ENCODE measurements around the gene PDE4DIP. TPM values are rescaled to one million over a fixed set of nuclear protein-coding genes. Genes with fewer than 3 reads are reported as not detected.
"Not testable (repeated sequence)": the region's sequence is repeated elsewhere in the genome, so short reads cannot be mapped to it uniquely, and the experiment has no call there.

Gene PDE4DIP
- total and polyA plus RNA-seq, 5 donors = 857 to 2,379 (median 1,540) TPM

DNA sequence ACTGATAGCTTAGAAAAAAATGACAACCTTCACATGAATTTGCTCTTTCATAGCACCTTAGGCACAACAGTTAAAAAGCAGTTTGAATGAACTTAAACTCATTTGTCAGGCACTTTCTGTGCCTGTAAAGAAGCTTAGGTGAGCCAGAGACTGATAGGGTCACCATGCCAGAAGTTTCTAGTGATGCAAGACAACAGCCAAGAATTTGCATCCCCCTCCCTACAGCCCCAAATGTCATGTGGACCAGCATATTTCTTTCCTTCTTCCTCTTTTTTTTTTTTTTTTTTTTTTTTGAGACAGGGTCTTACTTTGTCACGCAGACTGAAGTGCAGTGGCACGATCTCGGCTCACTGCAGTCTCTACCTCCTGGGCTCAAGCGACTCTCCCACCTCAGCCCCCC lies 169.3 kb downstream of the PDE4DIP start:
- WGBS = 77% methylated on average over 4 of the region's 4 CpGs
- ATAC-seq; H3K4me1 ChIP-seq (ENCODE audit: control insufficient read depth, insufficient read depth, low read length); H3K27ac ChIP-seq (ENCODE audit: low read length); DNase-seq; H3K27me3 ChIP-seq (ENCODE audit: control insufficient read depth, insufficient read depth); H3K9me3 ChIP-seq (ENCODE audit: control insufficient read depth, low read length); intact Hi-C loops (cut with DNase I); H3K4me3 ChIP-seq (ENCODE audit: low read length): not testable (repeated sequence)

DNA sequence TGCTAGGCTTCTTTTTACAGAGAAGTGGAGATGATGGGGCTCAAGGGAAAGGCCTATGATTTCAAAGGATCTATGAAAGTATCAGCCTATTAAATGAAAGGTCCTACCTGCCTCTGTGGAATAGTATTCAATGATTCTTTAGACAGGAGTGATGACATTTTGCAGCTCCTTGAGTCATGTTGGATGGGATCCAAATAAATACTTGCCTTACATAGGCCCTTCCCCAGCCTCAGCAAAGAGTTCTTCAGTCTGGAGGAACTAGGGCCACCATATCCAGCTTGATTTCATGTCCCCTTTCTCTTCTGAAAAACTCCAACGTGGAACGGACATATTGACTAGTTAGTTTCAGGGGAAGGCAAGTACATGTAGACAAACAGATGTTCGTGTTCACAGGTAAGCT lies 171.3 kb downstream of the PDE4DIP start:
- DNase-seq; intact Hi-C loops (cut with DNase I); ATAC-seq; H3K27me3 ChIP-seq (ENCODE audit: control insufficient read depth, insufficient read depth); H3K27ac ChIP-seq (ENCODE audit: low read length); H3K9me3 ChIP-seq (ENCODE audit: control insufficient read depth, low read length); H3K4me3 ChIP-seq (ENCODE audit: low read length); H3K4me1 ChIP-seq (ENCODE audit: control insufficient read depth, insufficient read depth, low read length): not testable (repeated sequence)
- WGBS = 85% methylated on average over 3 of the region's 3 CpGs

DNA sequence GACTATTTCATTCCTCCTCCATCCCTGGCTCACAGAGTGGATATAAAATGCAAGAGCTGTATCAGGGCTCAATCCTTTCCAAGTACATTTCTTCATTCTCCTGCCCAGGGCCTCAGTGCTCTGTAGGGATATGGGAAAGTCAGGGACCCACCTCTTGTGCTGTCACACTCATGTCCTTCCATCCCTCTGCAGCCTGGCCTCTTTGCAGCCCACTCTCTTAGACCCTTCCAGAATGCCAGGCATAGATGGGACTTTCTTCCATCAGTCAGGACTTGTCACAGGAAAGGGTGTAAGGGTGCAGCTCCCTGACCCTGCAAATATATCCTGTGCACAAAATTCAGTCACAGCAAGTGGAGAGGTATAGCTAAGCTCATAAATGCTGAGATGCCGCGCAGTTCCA lies 172.4 kb downstream of the PDE4DIP start:
- DNase-seq; H3K27ac ChIP-seq (ENCODE audit: low read length); H3K4me1 ChIP-seq (ENCODE audit: control insufficient read depth, insufficient read depth, low read length); H3K27me3 ChIP-seq (ENCODE audit: control insufficient read depth, insufficient read depth); H3K4me3 ChIP-seq (ENCODE audit: low read length); intact Hi-C loops (cut with DNase I); H3K9me3 ChIP-seq (ENCODE audit: control insufficient read depth, low read length): not testable (repeated sequence)
- 98% methylated on average over 2 of the region's 2 CpGs for WGBS
- ATAC-seq = peak in 1 of 2 donors; percentile 34

DNA sequence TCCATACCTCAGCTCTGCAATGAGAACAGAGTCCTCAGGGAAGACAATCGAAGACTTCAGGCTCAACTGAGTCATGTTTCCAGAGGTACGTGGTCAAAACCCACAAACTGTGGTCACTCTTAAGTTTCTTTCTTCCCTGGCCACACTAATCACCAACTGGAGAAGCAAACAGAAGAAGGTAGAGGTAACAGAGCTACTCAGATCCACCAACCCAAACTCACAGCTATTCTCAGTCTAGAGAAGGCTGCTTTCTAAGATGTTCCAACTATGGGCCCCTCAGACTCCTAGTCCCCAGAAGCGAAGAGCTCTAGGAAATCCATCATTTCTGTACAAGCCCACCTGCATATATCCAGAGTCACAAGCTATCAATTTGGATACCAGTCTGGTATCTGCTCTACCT lies 174.3 kb downstream of the PDE4DIP start:
- not testable (repeated sequence) for H3K27me3 ChIP-seq (ENCODE audit: control insufficient read depth, insufficient read depth)

DNA sequence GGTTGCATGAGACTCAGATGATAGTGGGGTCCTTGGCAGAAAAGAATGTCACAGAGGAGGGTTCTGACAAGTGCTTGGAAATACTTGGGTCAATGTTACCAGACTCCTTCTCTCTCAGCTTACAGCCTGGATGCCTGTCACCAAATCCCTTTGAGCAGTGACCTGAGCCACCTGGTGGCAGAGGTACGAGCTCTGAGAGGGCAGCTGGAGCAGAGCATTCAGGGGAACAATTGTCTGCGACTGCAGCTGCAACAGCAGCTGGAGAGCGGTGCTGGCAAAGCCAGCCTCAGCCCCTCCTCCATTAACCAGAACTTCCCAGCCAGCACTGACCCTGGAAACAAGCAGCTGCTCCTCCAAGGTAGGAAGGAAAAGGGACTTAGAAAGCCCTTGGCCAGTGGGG lies 180.1 kb downstream of the PDE4DIP start:
- intact Hi-C loops (cut with DNase I) = not testable (repeated sequence)

More for the DNA sequence above, 174.3 kb downstream of the PDE4DIP start:
- ATAC-seq; H3K9me3 ChIP-seq (ENCODE audit: control insufficient read depth, low read length); H3K27ac ChIP-seq (ENCODE audit: low read length); H3K4me1 ChIP-seq (ENCODE audit: control insufficient read depth, insufficient read depth, low read length); H3K4me3 ChIP-seq (ENCODE audit: low read length); DNase-seq; intact Hi-C loops (cut with DNase I): not testable (repeated sequence)
- 80% methylated on average over 2 of the region's 3 CpGs for WGBS

DNA sequence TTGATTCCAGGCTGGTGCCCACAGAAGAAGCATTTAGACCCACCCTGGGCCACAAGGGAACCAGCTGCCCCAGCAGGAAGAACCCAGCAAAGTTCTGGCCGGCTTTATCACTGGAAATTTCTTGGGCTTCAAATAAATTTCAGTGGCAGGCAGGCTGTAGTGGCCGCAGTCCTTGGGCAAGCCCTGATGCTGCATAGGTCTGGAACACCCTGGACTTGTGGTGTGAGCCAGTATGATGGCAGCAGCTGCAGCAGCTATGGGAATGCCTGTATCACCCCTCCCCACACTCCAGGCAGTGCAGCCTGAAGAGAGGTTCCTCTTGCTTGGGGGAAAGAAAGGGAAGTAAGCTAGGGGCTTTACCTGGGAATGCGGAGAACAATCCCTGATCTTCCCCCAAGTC lies 189.7 kb downstream of the PDE4DIP start:
- H3K27ac ChIP-seq (ENCODE audit: low read length); ATAC-seq; H3K4me1 ChIP-seq (ENCODE audit: control insufficient read depth, insufficient read depth, low read length); intact Hi-C loops (cut with DNase I); H3K27me3 ChIP-seq (ENCODE audit: control insufficient read depth, insufficient read depth); H3K9me3 ChIP-seq (ENCODE audit: control insufficient read depth, low read length); DNase-seq; H3K4me3 ChIP-seq (ENCODE audit: low read length): not testable (repeated sequence)
- 77% methylated on average over 1 of the region's 3 CpGs for whole genome bisulfite sequencing

More for the DNA sequence above, 180.1 kb downstream of the PDE4DIP start:
- H3K27ac ChIP-seq (ENCODE audit: low read length); DNase-seq; H3K9me3 ChIP-seq (ENCODE audit: control insufficient read depth, low read length); H3K4me3 ChIP-seq (ENCODE audit: low read length); ATAC-seq; H3K4me1 ChIP-seq (ENCODE audit: control insufficient read depth, insufficient read depth, low read length); H3K27me3 ChIP-seq (ENCODE audit: control insufficient read depth, insufficient read depth): not testable (repeated sequence)
- WGBS = no CpG with 5 or more reads among the region's 3 CpGs

DNA sequence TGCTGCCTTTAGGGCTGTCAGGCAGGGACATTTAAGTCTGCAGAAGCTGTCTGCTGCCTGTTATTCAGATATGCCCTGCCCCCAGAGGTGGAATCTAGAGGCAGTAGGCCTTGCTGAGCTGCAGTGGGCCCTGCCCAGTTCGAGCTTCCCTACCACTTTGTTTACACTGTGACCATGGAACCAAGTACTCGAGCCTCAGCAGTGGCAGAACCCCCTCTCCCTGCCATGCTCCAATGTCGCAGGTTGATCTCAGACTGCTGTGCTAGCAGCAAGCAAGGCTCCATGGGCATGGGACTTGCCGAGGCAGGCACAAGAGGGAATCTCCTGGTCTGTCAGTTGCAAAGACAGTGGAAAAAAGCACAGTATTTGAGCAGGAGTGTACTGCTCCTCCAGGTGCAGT lies 198.8 kb downstream of the PDE4DIP start:
- H3K27me3 ChIP-seq (ENCODE audit: control insufficient read depth, insufficient read depth); ATAC-seq; intact Hi-C loops (cut with DNase I); H3K9me3 ChIP-seq (ENCODE audit: control insufficient read depth, low read length); H3K4me1 ChIP-seq (ENCODE audit: control insufficient read depth, insufficient read depth, low read length); H3K27ac ChIP-seq (ENCODE audit: low read length); H3K4me3 ChIP-seq (ENCODE audit: low read length): not testable (repeated sequence)
- whole genome bisulfite sequencing = 64% methylated on average over 3 of the region's 4 CpGs
- DNase-seq = peak in 1 of 3 donors; percentile 33

DNA sequence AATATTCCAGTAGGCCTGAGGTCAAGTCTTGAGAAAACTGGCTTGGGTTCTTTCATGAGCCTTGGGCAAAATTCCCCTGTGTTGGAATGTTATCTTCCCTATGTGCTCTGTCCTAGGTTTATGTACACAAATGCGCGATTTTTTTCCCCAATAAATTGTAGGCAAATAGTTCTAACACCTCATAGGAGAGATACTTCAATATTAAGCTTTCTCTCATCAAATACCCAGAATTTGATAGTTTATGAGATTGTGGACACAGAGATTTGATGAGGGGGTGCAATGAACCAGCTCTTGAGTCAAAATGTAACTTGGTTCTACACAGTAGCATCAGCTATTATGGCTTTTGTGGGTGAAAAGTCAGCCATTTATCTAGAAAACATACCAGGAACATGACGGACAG lies 220.4 kb downstream of the PDE4DIP start:
- DNase-seq; intact Hi-C loops (cut with DNase I): not testable (repeated sequence)

DNA sequence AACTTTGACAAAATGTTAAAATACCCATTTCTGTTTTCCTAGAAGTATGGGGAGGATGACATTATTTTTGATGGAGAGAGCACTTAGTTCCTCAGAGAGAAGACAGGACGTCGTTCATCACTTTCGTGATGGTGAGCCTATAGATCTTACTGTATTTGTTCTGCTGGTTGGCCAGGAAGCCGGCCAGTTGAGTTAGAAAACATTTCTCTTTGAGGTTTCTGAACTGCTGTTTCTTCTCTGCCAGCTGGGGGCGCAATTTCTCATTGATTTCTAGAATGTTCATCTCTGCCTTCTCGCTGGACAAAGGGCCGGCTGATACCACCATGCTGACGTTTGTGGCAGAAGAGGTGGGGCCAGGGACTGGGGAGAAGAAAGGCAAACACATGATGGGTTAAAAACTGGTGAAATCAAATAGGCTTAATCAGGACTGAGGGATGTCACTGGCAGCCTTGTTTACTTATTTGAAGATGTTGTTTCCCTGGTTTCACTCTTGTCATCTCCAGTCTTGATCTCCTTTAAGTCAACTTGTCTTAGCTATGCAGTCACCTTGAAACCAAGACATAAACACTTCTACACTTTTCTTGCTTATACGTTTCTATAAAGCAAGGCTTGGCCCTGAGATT lies 231.4 kb downstream of the PDE4DIP start:
- H3K4me1 ChIP-seq (ENCODE audit: control insufficient read depth, insufficient read depth, low read length); H3K4me3 ChIP-seq (ENCODE audit: low read length); DNase-seq; H3K9me3 ChIP-seq (ENCODE audit: control insufficient read depth, low read length); intact Hi-C loops (cut with DNase I); H3K27ac ChIP-seq (ENCODE audit: low read length); ATAC-seq; H3K27me3 ChIP-seq (ENCODE audit: control insufficient read depth, insufficient read depth): not testable (repeated sequence)
- 53% methylated on average over 4 of the region's 9 CpGs for WGBS

More for the DNA sequence above, 220.4 kb downstream of the PDE4DIP start:
- H3K27ac ChIP-seq (ENCODE audit: low read length); H3K9me3 ChIP-seq (ENCODE audit: control insufficient read depth, low read length); H3K4me1 ChIP-seq (ENCODE audit: control insufficient read depth, insufficient read depth, low read length); ATAC-seq; H3K4me3 ChIP-seq (ENCODE audit: low read length); H3K27me3 ChIP-seq (ENCODE audit: control insufficient read depth, insufficient read depth): not testable (repeated sequence)
- WGBS = 79% methylated on average over 3 of the region's 3 CpGs

Other genes with a start within 250 kb of the PDE4DIP start
- gene NBPF14, start 248.4 kb upstream of the PDE4DIP start, total RNA-seq = 10 to 100 TPM in 2 of 4 donors, 1 to 10 TPM in 2; 8.0 to 20.2 (median 11.9) TPM
- gene NBPF14, start 248.4 kb upstream of the PDE4DIP start, polyA plus RNA-seq = 7.6 TPM
- under 1 TPM in 1 of 4 donors, not detected in 3; 0.63 TPM for gene NUDT4B, start 95.7 kb upstream of the PDE4DIP start, total RNA-seq
- 1.2 TPM for gene NUDT4B, start 95.7 kb upstream of the PDE4DIP start, polyA plus RNA-seq